GM12892 (cell line): Measurements from ENCODE around the gene IGDCC3.

Experiments
- POLR2A ChIP-seq: IDR thresholded peaks from 2 replicates; pipeline ENCODE4 v1.6.1; 2011; ENCODE audit warnings: low read depth, low read length, control low read depth
- POLR2AphosphoS5 ChIP-seq: IDR thresholded peaks from 2 replicates; pipeline ENCODE4 v1.6.1; 2011; ENCODE audit warnings: low read depth, low read length, control low read depth

DNA sequence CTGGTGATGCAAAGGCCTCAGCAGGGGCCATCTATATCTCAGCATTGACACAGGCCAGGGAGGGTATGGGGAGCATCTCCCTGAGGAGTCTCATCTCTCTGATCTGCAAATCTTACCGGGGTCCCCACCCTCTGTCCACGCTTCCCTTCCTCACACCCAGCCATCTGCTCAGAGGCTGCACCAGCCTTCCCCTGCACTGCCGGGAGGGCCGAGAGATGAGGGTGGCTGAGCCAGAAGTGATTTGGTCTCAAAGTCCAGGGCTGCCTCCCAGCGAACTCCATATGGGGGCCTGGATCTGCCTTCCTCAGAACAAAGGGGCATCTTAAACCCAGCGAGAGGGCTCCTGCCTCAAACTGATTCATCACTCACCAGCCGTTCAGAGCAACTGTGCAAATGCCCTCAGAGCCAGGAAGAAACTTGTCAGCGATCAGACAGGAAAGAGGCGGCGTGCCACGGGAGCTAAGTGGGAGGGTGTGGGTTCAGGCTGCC is 4.6 kb downstream of the IGDCC3 start:
- no peak for TF ChIP-seq POLR2AphosphoS5
- no peak for TF ChIP-seq POLR2A
